WTC11 (cell line): ENCODE results near the gene VCP. TPM values are rescaled to one million over a fixed set of nuclear protein-coding genes. Genes with fewer than 3 reads are reported as not detected.
A peak's percentile ranks its signal among the peaks of the same experiment; 100 is the strongest.

Experiments used
- ATAC-seq: fragments of 200-7000 bp; cut with Tn5 transposase; 2 replicates; pipeline ENCODE4 v1.10.0; 2021; ENCODE audit warnings: mild to moderate bottlenecking, moderate library complexity
- CTCF ChIA-PET: fragments of 300-600 bp; sonication (Branson Sonifier 250); formaldehyde crosslinking; loops from one replicate; lab custom pipeline; 2021; ENCODE audit warnings: antibody characterized with exemption; lab: Charles Lee
- POLR2A ChIA-PET: fragments of 350-600 bp; sonication (Branson Sonifier 250); formaldehyde crosslinking; loops from one replicate; lab custom pipeline; 2021; ENCODE audit warnings: antibody characterized with exemption; lab: Charles Lee
- DNase-seq: peaks from one replicate; pipeline ENCODE4 v3.0.0; 2021; ENCODE audit warnings: low spot score
- H3K27ac Mint-ChIP-seq: 2 replicates; pipeline ENCODE4 v1.8.0; 2021; ENCODE audit warnings: mixed read lengths
- H3K27me3 Mint-ChIP-seq: 2 replicates; pipeline ENCODE4 v1.8.0; 2021; ENCODE audit warnings: low read depth, mild to moderate bottlenecking, moderate library complexity, mixed read lengths
- H3K36me3 Mint-ChIP-seq: 2 replicates; pipeline ENCODE4 v1.8.0; 2021; ENCODE audit warnings: mixed read lengths
- H3K4me1 Mint-ChIP-seq: 2 replicates; pipeline ENCODE4 v1.8.0; 2022; ENCODE audit warnings: mixed read lengths
- H3K4me3 Mint-ChIP-seq: 2 replicates; pipeline ENCODE4 v1.8.0; 2021; ENCODE audit warnings: mild to moderate bottlenecking, moderate library complexity, mixed read lengths
- H3K9me3 Mint-ChIP-seq: 2 replicates; pipeline ENCODE4 v1.8.0; 2021; ENCODE audit warnings: mixed read lengths
- AFF4 ChIP-seq: sonication (generic); formaldehyde crosslinking; IDR thresholded peaks from 2 replicates; pipeline ENCODE4 v1.8.1; 2023; ENCODE audit warnings: mild to moderate bottlenecking, missing genetic modification reagents, borderline replicate concordance
- ATF3 ChIP-seq: sonication (generic); formaldehyde crosslinking; conservative IDR thresholded peaks from 2 replicates; pipeline ENCODE4 v1.8.1; 2022; ENCODE audit warnings: mild to moderate bottlenecking, missing genetic modification reagents
- CREM ChIP-seq: sonication (generic); formaldehyde crosslinking; IDR thresholded peaks from 2 replicates; pipeline ENCODE4 v1.8.1; 2022; ENCODE audit warnings: mild to moderate bottlenecking, missing genetic modification reagents, moderate library complexity
- ETV6 ChIP-seq: sonication (generic); formaldehyde crosslinking; IDR thresholded peaks from 2 replicates; pipeline ENCODE4 v1.8.1; 2022; ENCODE audit warnings: mild to moderate bottlenecking, missing genetic modification reagents
- FOXJ3 ChIP-seq: sonication (generic); formaldehyde crosslinking; IDR thresholded peaks from 2 replicates; pipeline ENCODE4 v1.9.0; 2021; ENCODE audit warnings: missing genetic modification reagents, mild to moderate bottlenecking, borderline replicate concordance
- FOXK1 ChIP-seq: sonication (generic); formaldehyde crosslinking; IDR thresholded peaks from 2 replicates; pipeline ENCODE4 v1.8.0; 2022; ENCODE audit warnings: mild to moderate bottlenecking, moderate library complexity, missing genetic modification reagents
- SP1 ChIP-seq: sonication (generic); formaldehyde crosslinking; conservative IDR thresholded peaks from 2 replicates; pipeline ENCODE4 v1.8.1; 2022; ENCODE audit warnings: missing genetic modification reagents
- ZBTB21 ChIP-seq: sonication (generic); formaldehyde crosslinking; IDR thresholded peaks from 2 replicates; pipeline ENCODE4 v1.8.1; 2023; ENCODE audit warnings: mild to moderate bottlenecking, missing genetic modification reagents, borderline replicate concordance
- ZNF425 ChIP-seq: fragments of 250-450 bp; sonication (Bioruptor Pico); conservative IDR thresholded peaks from 2 replicates; pipeline ENCODE4 v1.9.0; 2021; ENCODE audit warnings: mild to moderate bottlenecking
- total RNA-seq: library from RNA; stranded (reverse); gene quantifications from 3 replicates; pipeline ENCODE4 v1.2.3, GENCODE V29; 2021
- TF ChIP-seq, protein P1 (sequence below): fragments of 250-450 bp; sonication (Bioruptor Pico); IDR thresholded peaks from 2 replicates; pipeline ENCODE4 v1.9.0; 2021; ENCODE audit warnings: mild to moderate bottlenecking
- TF ChIP-seq, protein P2 (sequence below): sonication (generic); formaldehyde crosslinking; IDR thresholded peaks from 2 replicates; pipeline ENCODE4 v1.8.0; 2022; ENCODE audit warnings: mild to moderate bottlenecking, missing genetic modification reagents
- TF ChIP-seq, protein P3 (sequence below): sonication (generic); formaldehyde crosslinking; IDR thresholded peaks from 2 replicates; pipeline ENCODE4 v1.8.0; 2023; ENCODE audit warnings: mild to moderate bottlenecking, missing genetic modification reagents
- TF ChIP-seq, protein P4 (sequence below): fragments of 250-450 bp; sonication (Bioruptor Pico); IDR thresholded peaks from 2 replicates; pipeline ENCODE4 v1.9.0; 2021; ENCODE audit warnings: moderate library complexity, mild to moderate bottlenecking, inconsistent platforms, borderline replicate concordance
- TF ChIP-seq, protein P5 (sequence below): fragments of 200-600 bp; IDR thresholded peaks from 2 replicates; pipeline ENCODE4 v1.8.0; 2022; ENCODE audit warnings: antibody characterized with exemption

Gene VCP
- total RNA-seq, 1 experiment from 2014 or later: 386 TPM

GRCh38 chr9:35072461-35073278, at the start of gene VCP (continued):
- TF ChIP-seq, protein P1, sequence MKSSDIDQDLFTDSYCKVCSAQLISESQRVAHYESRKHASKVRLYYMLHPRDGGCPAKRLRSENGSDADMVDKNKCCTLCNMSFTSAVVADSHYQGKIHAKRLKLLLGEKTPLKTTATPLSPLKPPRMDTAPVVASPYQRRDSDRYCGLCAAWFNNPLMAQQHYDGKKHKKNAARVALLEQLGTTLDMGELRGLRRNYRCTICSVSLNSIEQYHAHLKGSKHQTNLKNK (CRISPR knock-in tag): 0 out of 2 replicates have a peak, but pooled peaks have one; percentile 11
- TF ChIP-seq SP1 (CRISPR knock-in tag): peak; percentile 73
- TF ChIP-seq ATF3 (CRISPR knock-in tag): no peak
- TF ChIP-seq, protein P2, sequence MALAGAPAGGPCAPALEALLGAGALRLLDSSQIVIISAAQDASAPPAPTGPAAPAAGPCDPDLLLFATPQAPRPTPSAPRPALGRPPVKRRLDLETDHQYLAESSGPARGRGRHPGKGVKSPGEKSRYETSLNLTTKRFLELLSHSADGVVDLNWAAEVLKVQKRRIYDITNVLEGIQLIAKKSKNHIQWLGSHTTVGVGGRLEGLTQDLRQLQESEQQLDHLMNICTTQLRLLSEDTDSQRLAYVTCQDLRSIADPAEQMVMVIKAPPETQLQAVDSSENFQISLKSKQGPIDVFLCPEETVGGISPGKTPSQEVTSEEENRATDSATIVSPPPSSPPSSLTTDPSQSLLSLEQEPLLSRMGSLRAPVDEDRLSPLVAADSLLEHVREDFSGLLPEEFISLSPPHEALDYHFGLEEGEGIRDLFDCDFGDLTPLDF (CRISPR knock-in tag): no peak
- TF ChIP-seq ZBTB21 (CRISPR knock-in tag): 0 out of 2 replicates have a peak, but pooled peaks have one; percentile 71
- TF ChIP-seq, protein P3, sequence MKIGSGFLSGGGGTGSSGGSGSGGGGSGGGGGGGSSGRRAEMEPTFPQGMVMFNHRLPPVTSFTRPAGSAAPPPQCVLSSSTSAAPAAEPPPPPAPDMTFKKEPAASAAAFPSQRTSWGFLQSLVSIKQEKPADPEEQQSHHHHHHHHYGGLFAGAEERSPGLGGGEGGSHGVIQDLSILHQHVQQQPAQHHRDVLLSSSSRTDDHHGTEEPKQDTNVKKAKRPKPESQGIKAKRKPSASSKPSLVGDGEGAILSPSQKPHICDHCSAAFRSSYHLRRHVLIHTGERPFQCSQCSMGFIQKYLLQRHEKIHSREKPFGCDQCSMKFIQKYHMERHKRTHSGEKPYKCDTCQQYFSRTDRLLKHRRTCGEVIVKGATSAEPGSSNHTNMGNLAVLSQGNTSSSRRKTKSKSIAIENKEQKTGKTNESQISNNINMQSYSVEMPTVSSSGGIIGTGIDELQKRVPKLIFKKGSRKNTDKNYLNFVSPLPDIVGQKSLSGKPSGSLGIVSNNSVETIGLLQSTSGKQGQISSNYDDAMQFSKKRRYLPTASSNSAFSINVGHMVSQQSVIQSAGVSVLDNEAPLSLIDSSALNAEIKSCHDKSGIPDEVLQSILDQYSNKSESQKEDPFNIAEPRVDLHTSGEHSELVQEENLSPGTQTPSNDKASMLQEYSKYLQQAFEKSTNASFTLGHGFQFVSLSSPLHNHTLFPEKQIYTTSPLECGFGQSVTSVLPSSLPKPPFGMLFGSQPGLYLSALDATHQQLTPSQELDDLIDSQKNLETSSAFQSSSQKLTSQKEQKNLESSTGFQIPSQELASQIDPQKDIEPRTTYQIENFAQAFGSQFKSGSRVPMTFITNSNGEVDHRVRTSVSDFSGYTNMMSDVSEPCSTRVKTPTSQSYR: no peak
- TF ChIP-seq FOXK1: peak; percentile 58; the same call in 1 of the 2 replicates
- peak; percentile 45; the same call in 1 of the 2 replicates for TF ChIP-seq CREM
- TF ChIP-seq AFF4 (CRISPR knock-in tag): no peak

GRCh38 chr9:35116898-35117551, 44.6 kb upstream of the VCP start:
- H3K4me1 Mint-ChIP-seq: peaks cover 28% of the 10 kb centered on the region
- TF ChIP-seq ETV6 (CRISPR knock-in tag): peak; percentile 53; the same call in 1 of the 2 replicates
- no peak for TF ChIP-seq FOXJ3 (CRISPR knock-in tag)
- TF ChIP-seq ZNF425 (CRISPR knock-in tag): no peak
- no peak for TF ChIP-seq AFF4 (CRISPR knock-in tag)
- TF ChIP-seq, protein P4, sequence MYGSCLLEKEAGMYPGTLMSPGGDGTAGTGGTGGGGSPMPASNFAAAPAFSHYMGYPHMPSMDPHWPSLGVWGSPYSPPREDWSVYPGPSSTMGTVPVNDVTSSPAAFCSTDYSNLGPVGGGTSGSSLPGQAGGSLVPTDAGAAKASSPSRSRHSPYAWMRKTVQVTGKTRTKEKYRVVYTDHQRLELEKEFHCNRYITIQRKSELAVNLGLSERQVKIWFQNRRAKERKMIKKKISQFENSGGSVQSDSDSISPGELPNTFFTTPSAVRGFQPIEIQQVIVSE (CRISPR knock-in tag): no peak
- TF ChIP-seq, protein P5, sequence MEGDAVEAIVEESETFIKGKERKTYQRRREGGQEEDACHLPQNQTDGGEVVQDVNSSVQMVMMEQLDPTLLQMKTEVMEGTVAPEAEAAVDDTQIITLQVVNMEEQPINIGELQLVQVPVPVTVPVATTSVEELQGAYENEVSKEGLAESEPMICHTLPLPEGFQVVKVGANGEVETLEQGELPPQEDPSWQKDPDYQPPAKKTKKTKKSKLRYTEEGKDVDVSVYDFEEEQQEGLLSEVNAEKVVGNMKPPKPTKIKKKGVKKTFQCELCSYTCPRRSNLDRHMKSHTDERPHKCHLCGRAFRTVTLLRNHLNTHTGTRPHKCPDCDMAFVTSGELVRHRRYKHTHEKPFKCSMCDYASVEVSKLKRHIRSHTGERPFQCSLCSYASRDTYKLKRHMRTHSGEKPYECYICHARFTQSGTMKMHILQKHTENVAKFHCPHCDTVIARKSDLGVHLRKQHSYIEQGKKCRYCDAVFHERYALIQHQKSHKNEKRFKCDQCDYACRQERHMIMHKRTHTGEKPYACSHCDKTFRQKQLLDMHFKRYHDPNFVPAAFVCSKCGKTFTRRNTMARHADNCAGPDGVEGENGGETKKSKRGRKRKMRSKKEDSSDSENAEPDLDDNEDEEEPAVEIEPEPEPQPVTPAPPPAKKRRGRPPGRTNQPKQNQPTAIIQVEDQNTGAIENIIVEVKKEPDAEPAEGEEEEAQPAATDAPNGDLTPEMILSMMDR: peak; percentile 69
- no peaks in the 10 kb centered on the region for H3K36me3 Mint-ChIP-seq
- ATAC-seq (peak; percentile 34), DNase-seq (peak; percentile 92)
- peak overlapping the region; percentile 96 for H3K27ac Mint-ChIP-seq
- H3K27me3 Mint-ChIP-seq: no peaks in the 10 kb centered on the region
- H3K9me3 Mint-ChIP-seq: no peaks in the 10 kb centered on the region
- peak overlapping the region; percentile 98 for H3K4me3 Mint-ChIP-seq
- ChIA-PET CTCF (interaction anchor here (0.7 to 3.4 kb wide), 30 partner anchors 10 to 437 kb away, joined by 3 to 77 read pairs (median 4); partner anchors contain the start of genes PIGO, RUSC2, STOML2 and UNC13B), POLR2A (interaction anchor here (1.5 kb wide), 1 partner anchor 46 kb away, joined by 5 read pairs; no protein-coding TSS in a partner anchor)
